Neural progenitor cell (in vitro differentiated cells): ENCODE measurements around the gene PDZD4.

Source experiments
- CTCF ChIP-seq: fragments of 200-600 bp; sonication (generic); IDR thresholded peaks from 2 replicates; pipeline ENCODE4 v1.5.1; 2017; ENCODE audit warnings: antibody characterized with exemption, mild to moderate bottlenecking
- EZH2 ChIP-seq: fragments of 200-600 bp; sonication (generic); IDR thresholded peaks from 2 replicates; pipeline ENCODE4 v1.6.1; 2017; ENCODE audit warnings: antibody characterized with exemption, mild to moderate bottlenecking, moderate library complexity

GRCh38 chrX:153879741-153880439 is 49.5 kb upstream of the PDZD4 start:
- TF ChIP-seq CTCF (no peak), EZH2 (no peak)
